HG03139 (cell line): ENCODE measurements around the gene B4GALT5.
A peak's percentile ranks its signal among the peaks of the same experiment; 100 is the strongest.

Experiments used
- ATAC-seq: cut with Tn5 transposase; IDR thresholded peaks from one replicate; pipeline ENCODE4 v1.9.1; 2021; ENCODE audit not compliant: unreplicated experiment

B4GALT5 gene

DNA sequence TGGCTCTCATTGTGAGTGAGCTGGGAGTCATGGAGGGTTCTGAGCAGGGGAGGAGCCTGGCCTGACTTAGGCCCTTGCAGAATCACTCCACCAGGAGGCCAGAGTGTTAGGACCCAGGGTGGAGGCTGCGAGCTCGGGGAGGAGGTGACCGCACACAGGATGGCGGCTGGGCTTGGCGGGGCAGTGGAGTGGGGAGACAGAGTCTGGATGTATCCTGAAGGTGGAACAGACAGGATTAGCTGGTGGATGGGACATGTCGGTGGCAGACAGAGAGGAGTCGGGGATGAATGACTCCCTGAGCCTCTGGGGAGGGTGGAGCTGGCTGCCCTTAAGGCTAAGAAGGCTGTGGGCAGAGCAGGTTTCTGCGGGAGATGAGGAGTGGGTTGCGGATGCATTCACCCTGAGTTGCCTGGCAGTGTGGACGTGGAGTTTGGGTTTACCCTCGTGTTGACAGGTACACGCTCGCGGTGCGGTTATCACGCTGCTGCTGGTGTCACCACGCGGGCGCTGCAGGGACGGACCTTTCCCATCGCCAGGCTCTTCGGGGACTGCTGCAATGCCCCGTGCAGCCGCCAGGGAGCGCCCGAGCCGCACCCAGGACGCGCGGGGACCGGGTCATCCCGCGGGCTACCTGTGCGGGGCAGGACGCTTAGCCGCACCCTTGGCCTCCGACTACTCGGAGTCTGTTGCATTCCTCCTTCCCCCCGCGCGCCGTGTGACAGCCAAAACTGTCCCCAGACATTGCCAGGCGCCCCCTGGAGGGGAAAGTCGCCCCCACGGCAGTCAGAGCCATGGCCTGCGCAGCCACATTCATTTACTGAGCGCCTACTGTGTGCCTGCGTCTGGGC is 102.8 kb downstream of the B4GALT5 start:
- ATAC-seq: peak; percentile 47

DNA sequence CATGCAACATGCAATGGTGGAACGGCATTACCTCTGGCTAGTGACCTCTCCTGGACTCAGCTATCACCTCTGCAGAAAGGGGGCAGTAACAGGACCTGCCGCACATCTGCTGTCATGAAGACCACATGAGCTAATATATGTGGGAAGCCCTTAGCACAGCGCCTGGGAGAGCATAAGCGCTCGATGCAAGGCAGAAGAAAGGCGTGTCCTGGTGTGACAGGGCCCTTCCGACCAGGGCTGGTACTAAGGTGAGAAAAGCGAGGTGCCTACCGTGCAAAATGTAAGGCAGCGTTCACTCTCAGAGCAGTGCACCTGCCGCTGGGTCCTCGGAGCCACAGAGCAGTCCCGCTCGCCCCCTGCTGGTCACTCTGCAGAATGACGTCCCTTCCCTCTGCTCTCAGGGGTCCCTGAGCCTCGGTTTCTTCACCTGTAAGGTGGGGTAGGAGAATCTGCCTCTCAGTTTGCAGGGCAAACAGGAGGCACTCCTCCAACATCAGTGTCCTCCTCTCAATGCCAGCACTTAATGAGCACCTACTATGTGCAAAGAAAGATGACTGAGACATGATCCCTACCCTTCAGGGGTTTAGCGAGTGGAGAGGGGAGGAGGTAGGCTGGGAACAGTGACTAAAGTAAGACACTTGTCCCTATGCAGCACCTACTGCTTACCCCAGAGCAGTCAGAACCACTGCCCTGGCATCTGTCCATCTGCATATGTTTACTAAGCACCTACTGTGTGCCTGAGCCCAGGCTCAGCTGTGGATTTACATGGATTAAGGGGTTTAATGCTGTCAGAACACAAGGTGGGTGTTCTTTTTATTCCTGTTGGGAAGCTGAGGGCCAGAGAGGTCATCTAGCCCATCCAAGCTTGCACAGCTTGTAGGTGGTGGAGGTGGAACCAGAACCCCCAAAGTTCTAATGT is 104.7 kb downstream of the B4GALT5 start:
- no peak for ATAC-seq

DNA sequence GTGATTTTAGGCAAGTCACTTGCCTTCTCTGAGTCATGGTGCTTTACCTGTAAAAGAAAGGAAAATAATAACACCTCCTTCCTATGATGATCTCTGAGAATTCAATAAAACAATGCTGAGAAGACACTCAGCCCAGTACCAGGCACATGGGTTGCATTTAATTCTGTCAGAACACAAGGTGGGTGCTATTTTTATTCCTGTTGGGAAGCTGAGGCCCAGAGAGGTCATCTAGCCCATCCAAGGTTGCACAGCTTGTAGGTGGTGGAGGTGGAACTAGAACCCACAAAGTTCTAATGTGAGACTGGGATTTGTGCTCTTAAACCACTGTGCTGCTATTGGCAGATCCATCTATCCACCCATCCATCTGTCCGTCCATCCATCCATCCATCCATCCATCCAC is 106.1 kb downstream of the B4GALT5 start:
- ATAC-seq: no peak

GRCh38 chr20:49603209-49603627 is 110.5 kb downstream of the B4GALT5 start:
- ATAC-seq: no peak

GRCh38 chr20:49602345-49603208 is 111.1 kb downstream of the B4GALT5 start:
- no peak for ATAC-seq

DNA sequence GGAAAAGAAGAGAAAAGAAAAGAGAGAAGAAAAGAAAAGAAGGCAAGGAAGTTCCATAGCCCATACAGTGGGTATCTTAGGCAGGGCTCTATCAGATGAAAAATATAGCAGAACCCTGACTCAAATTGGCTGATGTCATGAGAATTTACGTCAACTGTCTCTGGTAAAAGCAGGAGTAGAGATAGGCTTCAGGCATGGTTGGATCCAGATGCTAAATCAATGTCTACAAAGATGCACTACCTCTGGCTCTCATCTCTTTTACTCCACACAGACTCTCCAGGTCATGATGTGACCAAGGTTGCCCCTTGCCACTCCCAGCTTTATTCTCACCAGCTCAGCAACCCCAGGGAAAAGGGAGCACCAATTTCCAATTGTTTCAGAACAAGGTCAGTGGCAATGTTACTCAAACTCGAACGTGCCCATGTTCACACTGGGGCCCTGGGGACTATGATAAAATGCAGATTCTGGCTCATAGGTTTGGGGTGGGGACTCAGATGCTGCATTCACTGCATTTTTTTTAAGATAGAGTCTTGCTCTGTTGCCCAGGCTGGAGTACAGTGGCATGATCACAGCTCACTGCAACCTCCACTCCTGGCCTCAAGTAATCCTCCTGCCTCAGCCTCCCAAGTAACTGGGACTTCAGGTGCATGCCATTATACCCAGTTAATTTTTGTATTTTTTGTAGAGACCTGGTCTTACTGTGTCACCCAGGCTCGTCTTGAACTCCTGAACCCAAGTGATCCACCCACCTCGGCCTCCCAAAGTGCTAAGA is 112.3 kb downstream of the B4GALT5 start:
- ATAC-seq: no peak

DNA sequence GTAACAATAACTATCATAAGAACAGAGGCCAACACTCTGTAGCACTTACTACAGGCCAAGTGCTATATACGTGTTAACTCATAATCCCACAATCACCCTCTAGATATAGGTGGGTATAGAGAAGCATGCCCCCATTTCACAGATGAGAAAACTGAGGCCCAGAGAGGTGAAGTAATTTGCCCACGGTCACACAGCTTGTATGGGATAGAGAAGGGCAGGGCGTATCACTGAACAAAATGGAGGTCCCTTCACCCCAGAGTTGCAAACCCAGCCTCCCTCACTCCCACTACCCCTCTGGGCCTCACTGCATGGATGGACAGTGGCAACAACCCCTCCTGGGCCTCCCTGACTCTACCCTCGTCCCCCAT is 113.9 kb downstream of the B4GALT5 start:
- no peak for ATAC-seq

- no peak for ATAC-seq
Observed at GRCh38 chr20:49597825-49598395, 115.8 kb downstream of the B4GALT5 start.

DNA sequence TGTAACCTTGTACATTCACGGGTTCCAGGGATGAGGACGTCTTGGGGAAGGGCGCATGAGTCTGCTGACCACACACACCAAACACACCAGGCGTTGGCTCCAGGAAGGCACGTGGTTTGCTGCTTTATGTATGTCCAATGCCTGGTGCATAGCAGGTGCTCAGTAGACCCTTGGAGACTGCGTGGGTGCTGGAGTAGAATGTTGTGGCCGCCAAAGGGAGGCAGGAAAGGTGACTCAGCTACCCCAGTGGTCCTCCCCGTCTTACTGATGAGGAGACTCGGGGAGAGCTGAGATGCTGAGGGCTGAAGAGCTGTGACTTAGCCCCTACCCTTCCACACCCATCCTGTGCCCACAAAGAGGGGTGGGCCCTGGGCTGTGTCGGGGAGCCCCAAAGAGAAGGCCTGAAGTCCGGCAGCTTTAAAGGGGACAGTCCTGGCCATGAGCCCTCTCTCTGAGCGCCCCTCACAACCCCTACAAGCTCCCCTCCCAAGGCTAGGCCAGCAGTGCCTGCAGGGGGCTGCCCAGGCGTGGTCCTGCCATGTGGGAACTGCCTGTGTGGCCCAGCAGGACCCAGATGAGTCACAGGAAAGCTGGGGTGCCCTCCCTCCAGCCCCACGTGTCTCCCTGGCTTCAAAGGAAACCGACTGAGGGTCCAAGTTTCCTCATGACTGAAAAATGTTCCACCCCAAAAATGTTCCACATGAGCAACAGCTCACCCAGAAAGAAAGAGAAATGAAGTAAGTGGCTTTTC is 117.7 kb downstream of the B4GALT5 start:
- ATAC-seq: no peak

- ATAC-seq: no peak
Observed at GRCh38 chr20:49595346-49595745, 118.3 kb downstream of the B4GALT5 start.

- no peak for ATAC-seq
Observed at GRCh38 chr20:49594931-49595315, 118.8 kb downstream of the B4GALT5 start.

- no peak for ATAC-seq
Observed at GRCh38 chr20:49594143-49594930, 119.3 kb downstream of the B4GALT5 start.

DNA sequence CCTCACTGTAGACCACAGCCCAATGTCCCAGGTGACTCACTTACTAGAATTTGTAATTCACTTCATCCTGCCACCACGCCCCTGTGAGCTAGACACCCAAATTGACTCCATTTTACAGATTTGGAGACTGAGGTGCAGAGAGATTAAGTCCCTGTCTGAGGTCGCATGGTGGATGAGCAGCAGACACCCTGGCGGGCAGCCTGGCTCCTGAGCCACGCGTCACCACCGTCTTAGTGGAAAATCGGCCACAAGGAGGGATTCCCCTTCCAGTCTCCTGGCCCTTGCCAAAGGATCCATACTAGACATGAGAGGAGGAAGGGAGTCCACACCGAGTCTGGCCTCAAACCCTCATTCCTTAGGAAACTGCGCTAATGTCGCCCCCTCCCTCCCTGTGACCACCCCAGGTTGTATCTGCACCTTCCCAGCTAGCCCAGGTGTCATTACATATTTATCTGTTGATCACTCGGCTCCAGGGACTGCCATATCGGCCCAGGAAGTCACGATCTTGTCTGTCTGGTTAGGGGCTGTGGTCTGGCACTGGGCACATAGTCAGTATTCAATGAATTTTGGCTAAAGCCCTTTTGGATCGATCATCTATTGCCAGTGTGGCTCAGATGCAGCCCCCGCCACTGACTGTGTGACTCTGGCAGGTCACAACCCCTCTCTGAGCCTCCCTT is 120.1 kb downstream of the B4GALT5 start:
- no peak for ATAC-seq

- no peak for ATAC-seq
Observed at GRCh38 chr20:49592120-49592519, 121.6 kb downstream of the B4GALT5 start.

DNA sequence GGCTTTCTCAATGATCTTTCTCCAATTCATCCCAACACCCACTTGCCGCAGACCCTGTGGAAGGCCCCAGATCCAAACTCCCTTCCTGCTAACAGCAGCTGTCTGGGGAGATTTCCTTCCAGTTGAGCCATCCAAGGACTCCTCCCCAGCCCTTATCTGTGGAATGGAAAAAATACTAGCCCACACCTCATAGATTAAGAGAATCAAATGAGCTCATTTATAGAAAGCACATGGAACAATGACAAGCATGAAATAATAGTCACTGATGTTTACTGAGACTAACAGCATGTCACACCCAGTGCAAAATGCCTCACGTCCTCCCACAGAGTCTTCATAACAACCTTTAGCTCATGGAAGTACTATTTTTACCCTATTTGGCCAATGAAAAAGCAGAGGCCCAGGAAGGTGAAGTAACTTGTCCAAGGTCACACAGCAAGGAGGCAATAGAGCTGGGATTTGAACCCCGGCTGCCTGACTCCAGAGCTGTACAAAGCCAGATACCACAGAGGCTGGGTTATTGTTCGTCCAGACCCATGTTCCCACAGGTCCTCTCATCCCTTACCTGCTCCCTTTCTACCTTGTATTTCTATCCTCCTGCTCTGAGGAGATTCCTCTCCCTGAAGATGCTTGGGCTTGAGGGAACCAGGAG is 122.3 kb downstream of the B4GALT5 start:
- no peak for ATAC-seq

DNA sequence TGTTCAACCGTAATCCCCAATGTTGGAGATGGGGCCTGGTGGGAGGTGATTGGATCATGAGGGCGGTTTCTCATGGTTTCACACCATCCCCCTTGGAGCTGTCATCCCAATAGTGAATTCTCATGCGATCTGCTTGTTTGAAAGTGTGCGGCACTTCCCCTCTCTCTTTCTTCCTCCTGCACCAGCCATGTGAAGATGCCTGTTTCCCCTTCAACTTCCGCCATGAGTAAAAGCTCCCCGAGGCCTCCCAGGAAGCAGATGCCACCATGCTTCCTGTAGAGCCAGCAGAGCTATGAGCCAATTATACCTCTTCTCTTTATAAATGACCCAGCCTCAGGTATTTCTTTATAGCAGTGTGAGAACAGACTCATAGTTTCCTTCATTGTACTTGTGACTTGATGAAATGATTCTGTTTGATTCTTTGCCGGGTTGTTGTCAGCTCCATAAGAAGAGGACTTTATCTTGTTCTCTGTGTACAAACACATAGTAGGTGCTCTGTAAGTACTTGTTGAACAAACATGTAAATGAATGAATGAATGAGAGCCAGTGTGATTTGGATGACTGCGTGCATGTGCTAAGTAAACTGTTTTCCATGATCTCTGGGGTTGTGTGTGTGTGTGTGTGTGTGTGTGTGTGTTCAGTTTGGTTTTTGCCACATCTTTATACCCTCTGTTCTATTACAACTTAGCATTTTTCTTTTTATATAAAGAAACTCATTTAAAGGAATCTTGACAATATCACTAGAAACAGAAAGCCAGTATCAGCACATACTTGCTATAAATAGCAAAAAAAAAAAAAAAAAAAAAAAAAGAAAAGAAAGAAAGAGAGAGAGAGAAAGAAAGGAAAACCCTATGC is 123.3 kb downstream of the B4GALT5 start:
- no peak for ATAC-seq
